Germinal center (tissue), 1 donor: Measurements from ENCODE around the gene RB1.
A peak's percentile ranks its signal among the peaks of the same experiment; 100 is the strongest.

ENCODE experiments used
- DNase-seq: peaks from one replicate; pipeline ENCODE4 v3.0.0; 2012; ENCODE audit warnings: mixed read lengths, low spot score

RB1 gene

GRCh38 chr13:48303359-48304142 lies at the start of gene RB1:
Gene RB1 (plus strand): TSS chr13:48303751. CDS start chr13:48303913, 162 bp downstream.
- peak; percentile 91 for DNase-seq

GRCh38 chr13:48253849-48254248 lies 49.7 kb upstream of the RB1 start:
- DNase-seq, result no peak

GRCh38 chr13:48255090-48255489 lies 48.5 kb upstream of the RB1 start:
- DNase-seq, result no peak

GRCh38 chr13:48255954-48256353 lies 47.6 kb upstream of the RB1 start:
- no peak for DNase-seq

- DNase-seq, result no peak
These were observed 45.5 kb upstream of the RB1 start for GRCh38 chr13:48258002-48258401.

- DNase-seq, result no peak
These were observed 45.1 kb upstream of the RB1 start for GRCh38 chr13:48258430-48258829.

- DNase-seq, result no peak
These were observed 42.6 kb upstream of the RB1 start for GRCh38 chr13:48260970-48261369.

- no peak for DNase-seq
These were observed 40.4 kb upstream of the RB1 start for GRCh38 chr13:48263196-48263595.

GRCh38 chr13:48264058-48264457 lies 39.5 kb upstream of the RB1 start:
- DNase-seq, result no peak

GRCh38 chr13:48265217-48265815 lies 38.2 kb upstream of the RB1 start:
- peak; percentile 14 for DNase-seq

GRCh38 chr13:48266150-48266549 lies 37.4 kb upstream of the RB1 start:
- no peak for DNase-seq

GRCh38 chr13:48266701-48267639 lies 36.6 kb upstream of the RB1 start:
- DNase-seq, result no peak

GRCh38 chr13:48268019-48268418 lies 35.5 kb upstream of the RB1 start:
- DNase-seq, result no peak

GRCh38 chr13:48273346-48273745 lies 30.2 kb upstream of the RB1 start:
- DNase-seq, result no peak

GRCh38 chr13:48275507-48275906 lies 28.0 kb upstream of the RB1 start:
- no peak for DNase-seq

GRCh38 chr13:48278806-48279205 lies 24.7 kb upstream of the RB1 start:
- no peak for DNase-seq

GRCh38 chr13:48281556-48281955 lies 22.0 kb upstream of the RB1 start:
- DNase-seq, result no peak

GRCh38 chr13:48291730-48292129 lies 11.8 kb upstream of the RB1 start:
- no peak for DNase-seq

- DNase-seq, result no peak
These were observed 10.9 kb upstream of the RB1 start for GRCh38 chr13:48292650-48293049.

GRCh38 chr13:48294653-48295052 lies 8.9 kb upstream of the RB1 start:
- no peak for DNase-seq

- no peak for DNase-seq
These were observed 8.3 kb upstream of the RB1 start for GRCh38 chr13:48295271-48295670.

- no peak for DNase-seq
These were observed 7.0 kb upstream of the RB1 start for GRCh38 chr13:48296528-48296927.
